HG02852 (cell line): ENCODE results near the gene YARS1.

Experiments
- ATAC-seq: cut with Tn5 transposase; IDR thresholded peaks from one replicate; pipeline ENCODE4 v1.9.1; 2021; ENCODE audit warnings: mild to moderate bottlenecking, moderate library complexity; ENCODE audit not compliant: unreplicated experiment

Gene YARS1

GRCh38 chr1:32766328-32766972 is 50.7 kb downstream of the YARS1 start:
- no peak for ATAC-seq

GRCh38 chr1:32765570-32766327 is 51.4 kb downstream of the YARS1 start:
- no peak for ATAC-seq

- ATAC-seq: no peak
Observed at GRCh38 chr1:32764826-32765569, 52.2 kb downstream of the YARS1 start.

DNA sequence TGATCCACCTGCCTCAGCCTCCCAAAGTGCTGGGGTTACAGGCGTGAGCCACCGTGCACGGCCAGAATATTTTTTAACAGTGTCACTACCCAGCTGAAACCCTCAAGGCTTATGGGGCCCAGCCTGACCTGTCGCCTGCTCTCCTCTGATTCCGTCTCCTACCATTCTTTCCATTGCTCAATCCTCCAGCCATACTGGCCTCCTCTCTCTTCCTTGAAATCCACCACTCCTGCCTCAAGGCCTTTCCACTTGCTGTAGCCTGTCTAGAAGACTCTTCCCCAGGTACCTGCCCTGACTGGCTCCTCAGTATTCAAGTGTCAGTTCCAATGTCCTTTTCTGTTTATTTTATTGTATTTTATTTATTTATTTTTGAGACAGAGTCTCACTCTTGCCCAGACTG is 53.9 kb downstream of the YARS1 start:
- no peak for ATAC-seq

- no peak for ATAC-seq
Observed at GRCh38 chr1:32761936-32762335, 55.2 kb downstream of the YARS1 start.

DNA sequence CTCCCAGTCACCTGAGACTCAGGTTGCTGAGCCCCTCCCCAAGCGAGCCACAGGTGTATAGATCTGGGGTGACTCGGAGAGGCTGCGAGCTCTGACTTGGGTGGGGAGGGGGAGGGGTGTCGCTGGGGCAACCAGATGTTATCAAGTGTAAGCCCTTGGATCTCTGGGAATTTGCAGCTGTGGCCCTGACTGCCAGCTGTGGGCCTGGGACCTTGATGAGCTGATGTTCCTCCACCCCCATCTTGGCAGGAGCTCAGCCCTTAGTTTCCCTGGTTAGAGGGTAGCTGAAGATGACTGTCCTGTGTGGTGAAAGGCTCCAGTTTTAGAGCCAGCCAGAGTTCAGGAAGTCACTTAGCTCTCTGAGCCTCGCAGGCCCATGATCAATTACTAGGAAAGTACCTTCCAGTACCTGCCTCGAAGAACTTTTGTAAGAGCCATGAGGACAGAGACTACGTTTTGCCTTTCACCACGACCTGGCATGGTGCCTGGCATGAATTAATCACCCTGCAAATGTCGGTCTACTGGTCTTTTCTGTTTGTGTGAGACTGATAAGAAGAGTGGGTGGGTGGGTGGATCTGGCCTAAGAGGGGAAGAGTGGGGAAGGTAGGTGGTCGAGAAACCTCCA is 55.8 kb downstream of the YARS1 start:
- ATAC-seq: no peak

- ATAC-seq: no peak
Observed at GRCh38 chr1:32759997-32760623, 57.0 kb downstream of the YARS1 start.

GRCh38 chr1:32759521-32759981 is 57.6 kb downstream of the YARS1 start:
- no peak for ATAC-seq

DNA sequence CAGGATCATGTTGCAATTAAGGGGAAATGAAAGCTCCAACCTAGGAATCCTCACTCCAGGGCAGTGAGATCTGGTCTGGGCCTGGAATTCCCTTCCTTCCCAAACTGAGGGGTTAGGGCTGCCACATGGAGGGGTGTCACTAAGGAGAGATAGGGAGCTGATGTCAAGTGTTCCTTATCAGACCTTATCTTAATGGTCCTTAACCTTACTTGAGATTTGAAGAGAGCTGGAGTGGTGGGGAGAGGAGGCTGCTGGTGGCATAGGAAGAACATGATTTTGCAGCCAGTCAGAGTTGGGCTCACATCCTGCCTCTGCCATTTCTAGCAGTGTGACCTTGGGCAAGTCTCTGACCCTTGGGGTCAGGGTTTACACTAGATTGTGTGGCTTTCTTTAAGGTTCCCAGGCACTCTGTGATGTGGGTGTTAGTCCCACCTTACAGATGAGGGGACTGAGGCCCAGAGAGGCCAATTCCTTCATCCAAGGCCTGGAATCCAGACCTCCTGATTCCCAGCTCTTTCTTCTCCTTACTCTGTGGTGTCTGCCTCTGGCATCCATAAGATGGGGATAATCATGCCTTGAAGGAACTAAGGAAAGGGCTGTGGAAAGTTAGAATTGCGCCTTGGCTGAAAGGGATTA is 58.2 kb downstream of the YARS1 start:
- no peak for ATAC-seq

DNA sequence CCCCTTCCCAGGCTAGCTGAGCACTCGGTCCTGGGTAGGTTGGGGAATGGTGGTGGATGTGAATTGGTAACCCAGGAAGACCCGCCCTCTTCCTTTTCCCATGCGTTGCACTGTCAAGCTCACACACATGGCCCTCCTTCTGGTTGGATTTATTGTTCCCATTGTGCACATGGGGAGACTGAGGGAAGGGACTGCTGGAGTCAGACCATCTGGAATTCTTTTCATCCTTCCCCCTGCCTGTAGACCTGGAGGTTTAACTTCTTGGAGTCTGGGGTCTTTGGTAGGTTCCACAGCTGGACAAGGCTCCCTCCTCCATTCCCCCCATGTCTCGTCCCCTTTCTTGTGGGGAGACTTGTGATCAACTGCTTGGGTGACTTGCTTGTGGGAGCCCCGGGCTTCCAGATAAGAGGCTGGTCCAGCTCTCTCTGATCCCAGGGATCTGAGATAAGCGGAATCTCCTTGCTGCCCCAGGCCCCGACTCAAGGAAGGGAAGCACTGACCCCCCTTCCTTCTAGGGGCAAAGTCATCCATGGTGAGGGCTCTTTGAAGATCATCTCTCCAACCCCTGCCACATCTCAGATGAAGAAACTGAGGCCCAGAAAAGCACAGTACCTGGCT is 58.9 kb downstream of the YARS1 start:
- no peak for ATAC-seq

- ATAC-seq: no peak
Observed at GRCh38 chr1:32757213-32757895, 59.8 kb downstream of the YARS1 start.

DNA sequence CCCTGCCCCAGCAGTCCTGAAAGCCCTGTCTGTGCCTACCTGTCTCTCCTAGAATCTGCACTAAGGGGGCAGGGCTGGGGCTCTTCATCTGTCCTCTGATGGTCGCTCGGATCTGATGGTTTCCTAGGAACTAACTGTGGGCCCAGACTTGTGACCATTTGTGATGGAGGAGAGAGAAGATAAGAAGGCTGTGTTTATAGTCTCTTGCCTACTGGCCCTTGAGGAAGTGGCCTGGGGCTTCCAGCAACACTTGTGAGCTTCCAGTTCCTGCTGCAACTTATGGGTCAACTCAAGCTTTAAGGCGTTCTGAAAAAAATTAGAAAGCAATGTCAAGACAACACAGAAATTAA is 61.4 kb downstream of the YARS1 start:
- ATAC-seq: no peak

DNA sequence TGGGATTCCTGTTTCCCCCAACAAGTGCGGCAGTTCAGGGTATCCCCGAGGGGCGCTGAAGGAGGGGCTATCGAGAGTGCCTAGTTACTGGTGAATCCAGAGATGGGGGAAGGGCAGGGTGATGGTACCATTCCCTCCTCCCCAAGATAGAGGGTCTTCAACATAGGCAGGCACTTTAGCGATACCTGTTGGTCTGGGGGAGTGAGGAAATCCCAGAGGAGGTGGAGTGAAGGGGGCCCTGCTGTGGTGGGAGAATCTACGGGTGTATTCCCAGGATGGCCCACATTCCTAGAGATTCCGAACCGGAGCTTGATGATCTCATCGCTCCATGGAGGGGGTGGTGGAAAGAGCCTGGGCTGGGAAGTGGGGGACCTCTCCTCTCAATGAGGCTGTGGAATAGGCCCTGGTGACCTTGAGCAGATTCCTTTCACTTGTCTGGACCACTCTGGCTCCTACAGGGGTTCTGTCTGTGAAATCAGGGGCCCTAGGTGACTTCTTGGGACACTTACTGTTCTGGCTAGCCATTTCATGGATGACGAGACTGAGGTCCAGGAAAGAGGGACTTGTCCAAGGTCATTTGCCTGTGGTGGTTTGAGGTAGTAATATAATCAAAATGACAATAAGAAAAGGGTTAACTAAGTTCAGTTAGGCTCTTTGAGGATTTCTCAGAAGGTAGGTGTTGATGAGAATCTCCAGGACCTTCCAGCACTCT is 61.9 kb downstream of the YARS1 start:
- no peak for ATAC-seq

DNA sequence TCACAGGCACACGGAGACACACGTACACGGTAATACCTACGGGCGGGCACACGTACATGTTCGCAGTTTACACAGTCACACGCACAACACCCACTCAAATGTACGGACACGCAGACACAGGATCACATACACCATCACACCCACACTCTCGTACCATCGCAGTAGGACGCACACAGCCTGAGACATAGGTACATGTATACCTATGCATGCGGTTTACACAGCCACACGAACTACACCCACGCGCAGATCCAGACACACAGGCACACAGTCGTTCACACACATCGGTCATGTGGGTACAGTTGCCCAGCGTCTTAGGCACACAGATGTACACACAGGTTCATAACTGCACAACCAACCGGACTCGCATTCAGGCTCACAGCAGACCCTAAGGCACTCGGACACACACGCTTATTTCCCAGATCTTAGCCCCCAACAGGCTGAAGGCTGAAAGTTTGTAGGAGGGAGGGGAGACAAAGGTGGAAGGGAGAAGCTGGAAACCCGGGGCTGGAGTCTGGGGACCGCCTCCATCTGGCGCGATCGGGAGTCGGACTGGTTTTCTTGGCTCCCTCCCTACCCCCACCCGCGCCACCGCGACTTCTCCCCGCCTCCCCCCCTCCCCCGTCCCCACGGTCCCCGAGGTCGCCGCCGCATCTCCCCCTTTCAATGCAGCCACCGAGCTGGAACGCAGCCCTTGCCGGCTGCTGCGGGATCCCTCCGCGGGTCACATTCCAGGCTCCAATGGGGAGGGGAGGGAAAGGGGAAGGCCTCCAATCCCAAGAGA is 62.7 kb downstream of the YARS1 start:
- no peak for ATAC-seq

- ATAC-seq: peak; percentile 70
Observed at GRCh38 chr1:32753532-32754316, 63.4 kb downstream of the YARS1 start.

- ATAC-seq: no peak
Observed at GRCh38 chr1:32749771-32750170, 67.4 kb downstream of the YARS1 start.

DNA sequence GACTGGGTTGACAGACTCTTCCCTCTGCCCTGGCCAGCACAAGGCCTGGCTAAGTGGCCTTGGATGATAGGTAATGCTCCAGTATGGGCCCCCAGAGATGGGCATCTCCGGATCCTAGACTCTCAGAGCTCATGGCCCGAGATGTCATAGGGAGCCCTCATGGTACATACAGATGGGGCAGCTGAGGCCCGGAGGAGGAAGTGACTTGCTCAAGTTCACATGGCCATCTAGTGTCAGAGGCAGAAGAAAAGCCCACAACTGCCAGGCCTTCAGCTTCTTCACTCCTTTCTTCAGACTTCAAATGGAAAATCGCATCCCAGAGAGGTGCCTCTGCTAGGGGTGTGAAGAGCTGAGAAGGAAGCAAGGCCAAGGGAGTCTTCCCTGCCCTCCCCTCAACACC is 67.8 kb downstream of the YARS1 start:
- ATAC-seq: no peak
